Ishikawa (cell line): Measurements from ENCODE around the gene PAXX.
"Not testable (repeated sequence)": the region's sequence is repeated elsewhere in the genome, so short reads cannot be mapped to it uniquely, and the experiment has no call there.

Experiments used
- CREB1 ChIP-seq: IDR thresholded peaks from 2 replicates; pipeline ENCODE4 v1.6.1; 2012; ENCODE audit warnings: low read depth
- EGR1 ChIP-seq: IDR thresholded peaks from 2 replicates; pipeline ENCODE4 v1.6.1; 2012
- EP300 ChIP-seq: IDR thresholded peaks from 2 replicates; pipeline ENCODE4 v1.6.1; 2012; ENCODE audit warnings: borderline replicate concordance
- FOXM1 ChIP-seq: IDR thresholded peaks from 2 replicates; pipeline ENCODE4 v1.6.1; 2012; ENCODE audit warnings: low read depth, borderline replicate concordance
- RAD21 ChIP-seq: IDR thresholded peaks from 2 replicates; pipeline ENCODE4 v1.6.1; 2012; ENCODE audit warnings: low read depth
- TAF1 ChIP-seq: IDR thresholded peaks from 2 replicates; pipeline ENCODE4 v1.6.1; 2012; ENCODE audit warnings: low read depth, mild to moderate bottlenecking
- TEAD4 ChIP-seq: IDR thresholded peaks from 2 replicates; pipeline ENCODE4 v1.6.1; 2012
- YY1 ChIP-seq: IDR thresholded peaks from 2 replicates; pipeline ENCODE4 v1.6.1; 2012; ENCODE audit warnings: low read depth
- TF ChIP-seq, protein P1 (sequence below): IDR thresholded peaks from 2 replicates; pipeline ENCODE4 v1.6.1; 2012; ENCODE audit warnings: low read depth, mild to moderate bottlenecking
- TF ChIP-seq, protein P2 (sequence below): IDR thresholded peaks from 2 replicates; pipeline ENCODE4 v1.6.1; 2012
- TF ChIP-seq, protein P3 (sequence below): IDR thresholded peaks from 2 replicates; pipeline ENCODE4 v1.6.1; 2012

DNA sequence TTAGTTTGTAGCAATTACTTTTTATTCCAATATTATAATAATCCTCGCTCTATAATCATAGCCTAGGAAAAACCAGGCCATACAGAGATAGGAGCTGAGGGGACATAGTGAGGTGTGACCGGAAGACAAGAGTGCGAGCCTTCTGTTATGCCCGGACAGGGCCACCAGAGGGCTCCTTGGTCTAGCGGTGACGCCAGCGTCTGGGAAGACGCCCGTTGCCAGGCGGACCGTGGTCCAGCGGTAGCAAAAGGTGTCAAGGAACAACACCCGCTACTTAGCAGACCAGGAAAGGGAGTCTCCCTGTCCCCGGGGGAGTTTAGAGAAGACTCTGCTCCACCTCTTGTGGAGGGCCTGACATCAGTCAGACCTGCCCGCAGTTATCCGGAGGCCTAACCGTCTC lies 12.1 kb downstream of the PAXX start:
- TF ChIP-seq FOXM1, YY1, TEAD4, EGR1, CREB1, TAF1, EP300: not testable (repeated sequence)
- TF ChIP-seq RAD21, result peak; percentile 45
- TF ChIP-seq, protein P1, sequence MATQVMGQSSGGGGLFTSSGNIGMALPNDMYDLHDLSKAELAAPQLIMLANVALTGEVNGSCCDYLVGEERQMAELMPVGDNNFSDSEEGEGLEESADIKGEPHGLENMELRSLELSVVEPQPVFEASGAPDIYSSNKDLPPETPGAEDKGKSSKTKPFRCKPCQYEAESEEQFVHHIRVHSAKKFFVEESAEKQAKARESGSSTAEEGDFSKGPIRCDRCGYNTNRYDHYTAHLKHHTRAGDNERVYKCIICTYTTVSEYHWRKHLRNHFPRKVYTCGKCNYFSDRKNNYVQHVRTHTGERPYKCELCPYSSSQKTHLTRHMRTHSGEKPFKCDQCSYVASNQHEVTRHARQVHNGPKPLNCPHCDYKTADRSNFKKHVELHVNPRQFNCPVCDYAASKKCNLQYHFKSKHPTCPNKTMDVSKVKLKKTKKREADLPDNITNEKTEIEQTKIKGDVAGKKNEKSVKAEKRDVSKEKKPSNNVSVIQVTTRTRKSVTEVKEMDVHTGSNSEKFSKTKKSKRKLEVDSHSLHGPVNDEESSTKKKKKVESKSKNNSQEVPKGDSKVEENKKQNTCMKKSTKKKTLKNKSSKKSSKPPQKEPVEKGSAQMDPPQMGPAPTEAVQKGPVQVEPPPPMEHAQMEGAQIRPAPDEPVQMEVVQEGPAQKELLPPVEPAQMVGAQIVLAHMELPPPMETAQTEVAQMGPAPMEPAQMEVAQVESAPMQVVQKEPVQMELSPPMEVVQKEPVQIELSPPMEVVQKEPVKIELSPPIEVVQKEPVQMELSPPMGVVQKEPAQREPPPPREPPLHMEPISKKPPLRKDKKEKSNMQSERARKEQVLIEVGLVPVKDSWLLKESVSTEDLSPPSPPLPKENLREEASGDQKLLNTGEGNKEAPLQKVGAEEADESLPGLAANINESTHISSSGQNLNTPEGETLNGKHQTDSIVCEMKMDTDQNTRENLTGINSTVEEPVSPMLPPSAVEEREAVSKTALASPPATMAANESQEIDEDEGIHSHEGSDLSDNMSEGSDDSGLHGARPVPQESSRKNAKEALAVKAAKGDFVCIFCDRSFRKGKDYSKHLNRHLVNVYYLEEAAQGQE, result not testable (repeated sequence)
- TF ChIP-seq, protein P2, sequence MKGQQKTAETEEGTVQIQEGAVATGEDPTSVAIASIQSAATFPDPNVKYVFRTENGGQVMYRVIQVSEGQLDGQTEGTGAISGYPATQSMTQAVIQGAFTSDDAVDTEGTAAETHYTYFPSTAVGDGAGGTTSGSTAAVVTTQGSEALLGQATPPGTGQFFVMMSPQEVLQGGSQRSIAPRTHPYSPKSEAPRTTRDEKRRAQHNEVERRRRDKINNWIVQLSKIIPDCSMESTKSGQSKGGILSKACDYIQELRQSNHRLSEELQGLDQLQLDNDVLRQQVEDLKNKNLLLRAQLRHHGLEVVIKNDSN, result not testable (repeated sequence)
- TF ChIP-seq, protein P3, sequence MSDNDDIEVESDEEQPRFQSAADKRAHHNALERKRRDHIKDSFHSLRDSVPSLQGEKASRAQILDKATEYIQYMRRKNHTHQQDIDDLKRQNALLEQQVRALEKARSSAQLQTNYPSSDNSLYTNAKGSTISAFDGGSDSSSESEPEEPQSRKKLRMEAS, result 0 out of 2 replicates have a peak, but pooled peaks have one; percentile 25
